NCI-H345 treated with DMSO at 0.1 percent for 48 hours (cell line): ENCODE results near the gene DNAH9.
A peak's percentile ranks its signal among the peaks of the same experiment; 100 is the strongest.

Experiments used
- DNase-seq: peaks from one replicate; lab custom pipeline; 2025; ENCODE audit not compliant: unreplicated experiment; lab: John Stamatoyannopoulos, UW

DNAH9 gene

GRCh38 chr17:11644265-11645212 is 46.3 kb downstream of the DNAH9 start:
- peak; percentile 60 for DNase-seq

DNA sequence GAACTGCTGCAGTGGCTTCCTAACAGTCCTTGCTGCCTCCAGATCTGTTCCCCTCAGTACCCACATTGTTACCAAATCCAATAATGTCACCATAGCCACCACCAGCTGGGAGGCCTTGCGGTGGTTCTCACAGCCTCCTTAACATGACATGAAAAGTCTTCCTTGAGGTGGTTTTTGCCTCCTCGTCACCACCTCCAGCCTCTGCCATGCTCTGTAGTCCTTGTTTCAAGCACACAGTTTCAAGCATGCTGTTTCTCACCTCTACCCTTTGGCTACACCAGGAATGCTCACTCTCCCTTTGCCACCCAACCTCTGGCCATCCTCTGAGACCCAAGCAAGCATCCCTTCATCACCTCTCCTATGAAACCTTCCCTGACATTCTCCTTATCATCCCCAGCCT is 47.2 kb downstream of the DNAH9 start:
- no peak for DNase-seq

- DNase-seq = no peak
Measured at GRCh38 chr17:11651089-11651488, 52.8 kb downstream of the DNAH9 start.

- no peak for DNase-seq
Measured at GRCh38 chr17:11668618-11669017, 70.3 kb downstream of the DNAH9 start.

DNA sequence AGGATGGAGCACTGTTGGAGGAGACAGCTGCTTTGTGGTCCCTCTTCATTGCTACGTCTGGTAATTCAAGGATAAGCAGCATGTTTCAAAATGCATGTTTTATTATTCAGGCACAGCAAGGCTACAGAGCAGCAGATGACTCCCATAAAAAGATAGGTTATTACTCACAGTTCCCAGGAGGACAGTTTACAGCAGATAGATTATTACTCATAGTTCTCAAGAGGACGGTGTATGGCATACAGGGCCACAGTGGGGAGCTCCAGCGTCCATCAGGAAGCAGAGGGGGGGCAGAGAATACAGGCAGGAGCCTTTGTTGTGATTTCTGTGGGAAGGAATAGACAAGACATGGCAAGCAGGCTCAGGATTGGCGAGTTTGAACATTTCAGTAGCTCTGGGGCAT is 72.9 kb downstream of the DNAH9 start:
- no peak for DNase-seq

DNA sequence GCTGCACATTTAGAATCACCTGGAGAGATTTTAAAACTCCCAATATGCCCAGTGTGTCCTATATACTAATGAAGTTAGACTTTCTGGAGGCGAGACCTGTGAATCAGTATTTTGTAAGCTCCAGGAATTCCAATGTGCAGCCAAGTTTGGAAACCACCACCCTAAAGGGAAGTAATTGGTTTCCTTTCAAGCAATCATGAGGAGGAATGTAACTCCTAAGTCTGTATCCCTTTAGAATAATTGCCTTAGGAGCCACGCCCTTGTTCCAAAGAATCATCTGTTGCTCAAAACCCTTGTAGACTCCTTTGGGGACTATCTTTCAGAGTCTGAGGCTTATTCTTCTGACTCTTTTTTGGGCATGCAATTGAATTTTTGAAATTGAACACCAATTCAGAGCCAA is 84.4 kb downstream of the DNAH9 start:
- no peak for DNase-seq

DNA sequence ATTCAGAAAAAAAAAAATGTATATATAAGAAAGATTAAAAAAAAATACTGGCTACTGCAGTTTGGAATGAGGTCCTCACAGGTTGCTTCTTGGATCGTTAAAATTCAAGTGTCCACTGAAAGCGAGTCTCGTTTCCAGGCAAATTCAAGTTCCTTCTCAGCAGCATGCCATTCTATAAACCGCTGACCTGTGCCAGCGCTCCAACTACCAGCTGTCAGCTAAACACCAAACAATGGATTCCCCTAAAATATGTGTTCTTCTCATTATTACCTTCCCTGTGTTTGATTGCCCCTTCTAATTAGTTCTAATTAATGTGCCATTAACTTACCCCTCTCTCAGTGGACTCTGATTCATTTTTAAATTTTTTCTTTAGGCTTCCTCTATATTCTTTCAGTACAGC is 92.4 kb downstream of the DNAH9 start:
- DNase-seq = no peak

DNA sequence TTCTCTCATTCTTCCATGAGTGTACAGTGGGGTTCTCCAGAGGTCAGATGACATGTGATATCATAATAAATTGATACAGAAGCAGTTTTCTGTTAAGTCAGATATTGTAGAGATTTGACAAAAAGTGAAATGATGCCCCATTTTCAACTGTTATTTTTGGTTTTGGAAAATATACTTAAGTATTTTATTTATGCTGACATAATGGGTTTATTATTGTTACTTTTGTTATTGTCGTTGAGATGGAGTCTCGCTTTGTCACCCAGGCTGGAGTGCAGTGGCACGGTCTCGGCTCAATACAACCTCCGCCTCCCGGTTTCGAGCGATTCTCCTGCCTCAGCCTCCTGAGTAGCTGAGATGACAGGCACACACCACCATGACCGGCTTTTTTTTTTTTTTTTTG is 94.4 kb downstream of the DNAH9 start:
- no peak for DNase-seq

GRCh38 chr17:11693284-11693683 is 95.0 kb downstream of the DNAH9 start:
- DNase-seq = no peak

DNA sequence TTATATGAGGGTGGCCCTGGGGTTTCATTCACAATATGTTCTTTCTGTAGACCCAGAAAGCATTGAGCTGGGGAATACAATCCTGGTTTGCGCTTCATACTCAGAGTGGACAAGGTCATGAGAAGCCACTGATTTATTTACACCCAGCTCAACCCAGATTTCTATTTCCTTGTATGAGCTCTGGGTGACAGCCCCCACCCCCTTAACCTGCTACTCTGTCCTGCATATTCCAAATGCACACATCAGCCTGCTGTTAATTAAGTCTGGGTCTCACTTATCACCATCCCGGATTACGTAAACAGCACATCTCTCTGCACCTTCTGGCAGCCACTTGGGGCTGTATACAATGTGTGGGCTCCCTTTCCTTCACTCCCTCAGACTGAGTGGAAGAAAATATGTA is 102.4 kb downstream of the DNAH9 start:
- DNase-seq = no peak

DNA sequence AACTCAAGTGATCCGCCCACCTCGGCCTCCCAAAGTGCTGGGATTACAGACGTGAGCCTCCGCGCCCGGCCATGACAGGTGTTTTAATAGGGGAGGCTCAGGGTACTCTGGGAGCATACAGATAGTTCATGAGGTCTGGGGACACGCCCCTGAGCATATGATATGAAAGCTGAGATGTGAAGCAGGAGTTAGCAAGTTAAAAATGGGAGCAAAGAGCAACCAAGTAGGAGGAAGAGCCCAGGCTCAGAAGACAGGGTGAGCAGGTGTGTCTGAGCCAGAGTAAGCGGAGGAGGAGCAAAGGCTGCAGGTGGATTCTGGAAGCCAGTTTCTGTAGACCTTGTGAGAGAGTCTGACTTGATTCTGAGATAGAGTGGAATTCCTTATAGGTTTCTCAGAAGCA is 103.6 kb downstream of the DNAH9 start:
- no peak for DNase-seq

DNA sequence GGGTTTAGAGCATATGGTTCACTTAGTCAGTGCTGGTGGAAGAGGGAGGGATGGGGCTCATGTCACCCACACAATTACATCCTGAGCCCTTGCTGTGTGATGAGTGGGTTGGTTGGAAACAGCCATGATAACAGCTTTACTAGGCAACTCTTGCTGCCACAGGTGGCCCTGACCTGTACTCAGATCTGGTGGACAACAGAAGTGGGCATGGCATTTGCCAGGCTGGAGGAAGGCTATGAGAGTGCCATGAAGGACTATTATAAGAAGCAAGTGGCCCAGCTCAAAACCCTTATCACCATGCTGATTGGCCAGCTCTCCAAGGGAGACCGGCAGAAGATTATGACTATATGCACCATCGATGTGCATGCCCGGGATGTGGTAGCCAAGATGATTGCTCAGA is 105.8 kb downstream of the DNAH9 start:
- no peak for DNase-seq

DNA sequence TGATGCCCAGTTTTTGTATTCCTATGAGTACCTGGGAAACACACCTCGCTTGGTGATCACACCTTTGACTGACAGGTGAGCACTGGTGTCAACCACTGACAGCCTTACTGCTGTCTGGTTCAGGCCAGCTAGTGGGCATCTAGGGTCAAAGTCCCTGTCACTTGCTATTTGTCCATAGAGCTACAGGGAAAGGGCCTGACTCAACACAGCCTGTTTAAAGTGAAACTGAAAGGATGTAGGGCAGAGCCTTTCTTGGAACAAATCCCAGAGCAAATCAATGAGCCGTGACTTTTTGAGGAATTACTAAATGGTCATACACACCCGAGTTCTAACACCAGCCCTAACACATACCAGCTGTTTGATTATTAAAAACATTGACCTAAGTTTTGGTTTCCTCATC is 106.8 kb downstream of the DNAH9 start:
- peak; percentile 1 for DNase-seq

- no peak for DNase-seq
Measured at GRCh38 chr17:11707586-11707985, 109.3 kb downstream of the DNAH9 start.

DNA sequence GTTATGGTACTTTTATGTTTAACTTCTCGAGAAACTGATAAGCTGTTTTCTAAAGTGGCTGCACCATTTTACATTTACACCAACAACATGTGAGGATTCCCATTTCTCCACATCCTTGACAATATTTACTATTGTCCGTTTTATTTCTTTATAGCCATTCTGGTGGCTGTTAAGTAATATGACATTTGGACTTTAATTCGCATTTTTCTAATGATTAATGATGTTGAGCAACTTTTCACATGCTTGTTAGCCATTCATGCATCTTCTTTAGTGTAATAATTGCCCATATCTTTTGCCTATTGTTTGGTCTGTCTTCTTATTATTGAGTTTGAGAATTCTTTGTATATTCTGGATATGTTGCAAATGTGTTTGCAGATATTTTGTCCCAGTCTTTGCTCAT is 114.2 kb downstream of the DNAH9 start:
- no peak for DNase-seq

GRCh38 chr17:11719203-11719602 is 120.9 kb downstream of the DNAH9 start:
- DNase-seq = no peak

- DNase-seq = no peak
Measured at GRCh38 chr17:11719856-11720255, 121.6 kb downstream of the DNAH9 start.

- DNase-seq = no peak
Measured at GRCh38 chr17:11720816-11721215, 122.5 kb downstream of the DNAH9 start.

DNA sequence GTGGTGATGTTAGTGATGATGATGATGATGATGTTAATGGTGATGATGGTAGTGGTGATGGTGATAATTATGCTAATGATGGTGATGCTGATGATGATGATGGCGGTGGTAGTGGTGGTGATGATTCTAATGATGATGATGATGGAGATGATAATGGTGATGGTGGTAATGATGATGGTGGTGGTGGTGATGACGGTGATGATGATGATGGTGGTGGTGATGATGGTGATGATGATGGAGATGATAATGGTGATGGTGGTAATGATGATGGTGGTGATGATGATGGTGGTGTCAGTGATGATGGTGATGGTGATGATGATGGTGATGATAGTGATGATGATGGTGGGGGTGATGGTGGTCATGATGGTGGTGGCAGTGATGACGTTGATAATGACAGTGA is 132.5 kb downstream of the DNAH9 start:
- no peak for DNase-seq

DNA sequence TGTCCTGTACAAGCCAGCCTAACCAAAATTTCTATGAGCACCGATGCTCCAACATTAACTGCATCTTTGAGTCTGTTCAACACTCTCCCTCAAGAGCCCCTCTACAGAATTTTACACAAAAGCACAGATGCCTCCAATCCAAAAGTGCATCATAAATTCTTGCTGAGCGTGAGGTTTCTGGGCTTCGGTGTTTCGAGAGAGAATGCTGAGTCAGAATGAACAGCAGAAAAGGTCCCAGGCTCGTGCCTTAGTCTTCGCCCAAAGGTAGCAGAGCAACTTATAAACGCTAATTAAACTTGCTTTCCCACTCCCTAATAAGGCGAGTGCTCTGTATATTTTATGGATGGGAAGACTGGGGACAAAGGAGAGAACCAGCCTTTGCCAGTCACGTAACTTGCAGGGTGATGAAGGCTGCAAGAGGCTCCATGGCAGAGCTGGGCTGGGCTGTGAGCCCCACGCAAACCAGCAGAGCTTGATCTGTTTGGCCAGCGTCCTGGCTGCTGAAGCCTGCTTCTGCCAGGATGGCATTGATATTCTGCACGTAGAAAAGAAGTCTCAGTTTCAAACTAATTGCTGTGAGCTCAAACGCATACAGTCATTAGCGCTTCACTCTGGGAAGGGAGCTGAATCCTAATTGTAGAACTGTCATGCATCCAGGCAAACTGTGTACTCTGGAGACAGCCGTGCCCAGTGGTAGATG is 138.5 kb downstream of the DNAH9 start:
- DNase-seq = no peak

- no peak for DNase-seq
Measured at GRCh38 chr17:11737313-11737679, 139.0 kb downstream of the DNAH9 start.

- DNase-seq = no peak
Measured at GRCh38 chr17:11738151-11738550, 139.9 kb downstream of the DNAH9 start.
